Spleen (tissue), 7 donors: ENCODE results near the gene FBXO17.

Source experiments
- CTCF ChIP-seq, 11 experiments: fragments of 200-600 bp in 7 of 11; fragments of 450-650 bp in 4 of 11; sonication (generic) in 4 of 11; IDR thresholded peaks in 8 of 11; conservative IDR thresholded peaks in 3 of 11; 1 replicate in 7 of 11; 2 replicates in 4 of 11; pipeline versions ENCODE4 v1.4.0 to v1.8.0; 2016 to 2021; ENCODE audit warnings: antibody characterized with exemption in 11 of 11, inconsistent platforms in 4 of 11, mild to moderate bottlenecking in 1 of 11
- POLR2AphosphoS5 ChIP-seq, 3 donors: sonication (generic); formaldehyde crosslinking; IDR thresholded peaks; one replicate each; pipeline ENCODE4 v1.5.1; 2017; ENCODE audit warnings: antibody characterized with exemption in 3 of 3
- donor health status: DM: no; HTN: no; CAD: no; lungs with moderate emphysema.
- donor health status: DM: no; HTN: no; CAD: no.
- donor health status: DM: no; HTN: no; CAD: no.

DNA sequence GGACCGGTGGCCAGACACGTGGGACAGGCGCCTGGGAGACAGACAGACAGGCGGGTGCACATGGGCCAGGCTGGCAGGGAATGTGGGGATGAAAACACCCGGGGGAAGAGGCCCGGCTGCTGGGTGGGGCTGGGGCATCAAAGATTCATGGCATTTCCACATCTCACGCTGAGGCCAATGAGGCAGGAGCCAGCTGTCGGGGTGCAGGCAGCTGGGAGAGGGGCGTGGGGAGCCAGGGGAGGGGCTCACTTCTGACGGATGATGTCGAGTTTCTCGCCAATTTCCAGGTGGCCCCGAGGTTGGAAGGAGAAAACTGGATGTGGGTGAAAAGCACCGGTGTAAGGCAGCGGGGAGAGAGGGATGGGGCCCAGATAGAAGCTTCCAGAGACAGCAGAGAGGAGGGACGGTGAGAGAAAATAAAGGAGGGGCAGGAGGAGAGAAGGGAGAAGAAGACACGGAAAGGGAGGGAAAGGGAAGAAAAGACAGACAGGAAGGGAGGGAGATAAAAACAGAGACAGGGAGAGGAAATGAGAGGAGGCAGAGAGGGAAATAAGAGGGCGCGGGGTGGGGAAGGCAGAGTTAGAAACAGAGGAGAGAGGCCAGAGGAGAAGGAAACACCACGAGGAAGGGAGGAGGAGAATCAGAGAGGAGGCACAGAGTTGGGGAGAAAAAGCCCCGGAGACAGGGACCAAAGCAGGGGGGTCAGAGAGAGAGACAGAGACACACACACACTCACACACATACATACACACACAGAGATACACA, 55.5 kb downstream of the FBXO17 start:
- no peak for TF ChIP-seq CTCF (IDR thresholded peaks at IDR 0.05 in 8 of 11, conservative IDR thresholded peaks at IDR 0.05 in 3 of 11)
- no peak for TF ChIP-seq POLR2AphosphoS5 (IDR thresholded peaks at IDR 0.05)
